ENCODE results near the gene MSGN1.

The MSGN1 gene

GRCh38 chr2:17830053-17831034 is 14.1 kb downstream of the MSGN1 start:
- TF ChIP-seq CTCF (IDR thresholded peaks at IDR 0.05; ENCODE audit: low read depth, low read length): peak; percentile 90
- H3K4me3 ChIP-seq (ENCODE audit: low read depth, low read length): no peak overlapping the region

- no peak for TF ChIP-seq CTCF (IDR thresholded peaks at IDR 0.05; ENCODE audit: low read depth, low read length)
- no peak overlapping the region for H3K4me3 ChIP-seq (ENCODE audit: low read depth, low read length)
Observed at GRCh38 chr2:17835516-17835915, 19.3 kb downstream of the MSGN1 start.

- no peak overlapping the region for H3K4me3 ChIP-seq (ENCODE audit: low read depth, low read length)
- no peak for TF ChIP-seq CTCF (IDR thresholded peaks at IDR 0.05; ENCODE audit: low read depth, low read length)
Observed at GRCh38 chr2:17839959-17840358, 23.7 kb downstream of the MSGN1 start.

GRCh38 chr2:17843457-17843856 is 27.2 kb downstream of the MSGN1 start:
- H3K4me3 ChIP-seq (ENCODE audit: low read depth, low read length): no peak overlapping the region
- no peak for TF ChIP-seq CTCF (IDR thresholded peaks at IDR 0.05; ENCODE audit: low read depth, low read length)

- H3K4me3 ChIP-seq (ENCODE audit: low read depth, low read length): no peak overlapping the region
- TF ChIP-seq CTCF (IDR thresholded peaks at IDR 0.05; ENCODE audit: low read depth, low read length): no peak
Observed at GRCh38 chr2:17845806-17846205, 29.5 kb downstream of the MSGN1 start.

GRCh38 chr2:17846676-17847075 is 30.4 kb downstream of the MSGN1 start:
- no peak overlapping the region for H3K4me3 ChIP-seq (ENCODE audit: low read depth, low read length)
- TF ChIP-seq CTCF (IDR thresholded peaks at IDR 0.05; ENCODE audit: low read depth, low read length): no peak

- no peak overlapping the region for H3K4me3 ChIP-seq (ENCODE audit: low read depth, low read length)
- no peak for TF ChIP-seq CTCF (IDR thresholded peaks at IDR 0.05; ENCODE audit: low read depth, low read length)
Observed at GRCh38 chr2:17847236-17847635, 31.0 kb downstream of the MSGN1 start.
